Lung (tissue), 12 donors: ENCODE measurements around the gene PVALEF. TPM values are rescaled to one million over a fixed set of nuclear protein-coding genes. Genes with fewer than 3 reads are reported as not detected.
A peak's percentile ranks its signal among the peaks of the same experiment; 100 is the strongest.

ENCODE experiments used
- ATAC-seq: fragments of 200-7000 bp; cut with Tn5 transposase; one replicate; pipeline ENCODE4 v1.9.1; 2020; ENCODE audit warnings: moderate number of reproducible peaks; ENCODE audit not compliant: insufficient read depth, low FRiP score
- DNase-seq, 3 donors: peaks; one replicate each; pipeline ENCODE4 v3.0.0-alpha.2; 2013 to 2017
- H3K27ac ChIP-seq, 2 donors: one replicate each; pipeline ENCODE4 v1.5.1; 2013; ENCODE audit warnings: mild to moderate bottlenecking in 2 of 2, moderate library complexity in 2 of 2, control low read depth in 1 of 2, inconsistent platforms in 1 of 2, low read depth in 1 of 2, low read length in 1 of 2
- H3K27me3 ChIP-seq, 3 donors: one replicate each; pipeline ENCODE4 v1.5.1; 2013; ENCODE audit warnings: low read length in 2 of 3; ENCODE audit not compliant: control insufficient read depth in 3 of 3, insufficient read depth in 3 of 3
- H3K36me3 ChIP-seq, 4 donors: one replicate each; pipeline ENCODE4 v1.5.1; 2013; ENCODE audit warnings: low read length in 4 of 4, mild to moderate bottlenecking in 1 of 4, moderate library complexity in 1 of 4; ENCODE audit not compliant: control insufficient read depth in 4 of 4, insufficient read depth in 4 of 4
- H3K4me1 ChIP-seq, 5 donors: one replicate each; pipeline ENCODE4 v1.5.1; 2013; ENCODE audit warnings: low read length in 5 of 5, mild to moderate bottlenecking in 2 of 5, moderate library complexity in 1 of 5; ENCODE audit not compliant: control insufficient read depth in 5 of 5, insufficient read depth in 5 of 5
- H3K4me3 ChIP-seq: one replicate; pipeline ENCODE4 v1.5.1; 2013; ENCODE audit warnings: mild to moderate bottlenecking, control low read depth, moderate library complexity
- H3K9ac ChIP-seq, 2 donors: one replicate each; pipeline ENCODE4 v1.5.1; 2013; ENCODE audit warnings: low read length in 2 of 2, control low read depth in 1 of 2; ENCODE audit not compliant: insufficient read depth in 1 of 2
- H3K9me3 ChIP-seq, 4 donors: one replicate each; pipeline ENCODE4 v1.5.1; 2013; ENCODE audit warnings: low read length in 3 of 4, mild to moderate bottlenecking in 1 of 4, moderate library complexity in 1 of 4; ENCODE audit not compliant: control insufficient read depth in 4 of 4, insufficient read depth in 3 of 4
- CTCF ChIP-seq: IDR thresholded peaks from 2 replicates; pipeline ENCODE4 v1.5.1; 2012; ENCODE audit warnings: mild to moderate bottlenecking; ENCODE audit errors: control extremely low read depth, extremely low read depth
- WGBS, 2 donors: extraction: QIAGEN DNeasy Blood & Tissue Kit; methylation state at CpG; one replicate each; pipeline ENCODE4 v1.1.7; 2013; 5-methylcytosine and 5-hydroxymethylcytosine counted together
- polyA plus RNA-seq, 2 donors: library from polyadenylated mRNA; stranded (reverse); fragments of 200-250 nt; gene quantifications; one replicate each; pipeline ENCODE4 v1.2.1, GENCODE V29; 2013
- total RNA-seq, 2 donors: library from RNA; depleted of rRNA in 1 of 2; stranded (reverse); fragments of >200 nt in 1 of 2; gene quantifications; one replicate each; pipeline ENCODE4 v1.2.1, GENCODE V29; 2014 to 2021
- donor health status: control.
- donor health status: control.
- donor health status: Bipolar disorder and iron deficiency.
- donor health status: healthy.
- donor health status: DM: yes; HTN: yes; CAD: no.

Gene PVALEF
- total and polyA plus RNA-seq, 4 donors, result not detected

GRCh38 chr17:81178136-81179091, 13.1 kb downstream of the PVALEF start:
- ATAC-seq (no peak), DNase-seq (no peak)
- Histone ChIP-seq H3K9ac (no peak overlapping the region), H3K9me3 (peaks cover 0 to 3% (median 0%) of the 10 kb centered on the region in 4 donors), H3K36me3 (no peaks in the 10 kb centered on the region), H3K27ac (no peak overlapping the region), H3K4me3 (no peak overlapping the region), H3K4me1 (no peaks in the 10 kb centered on the region), H3K27me3 (peaks cover 0 to 4% (median 0%) of the 10 kb centered on the region in 3 donors)
- 88 to 94% methylated on average over 20 to 25 of the region's 25 CpGs for WGBS, 2 donors
- TF ChIP-seq CTCF, result no peak

- H3K9ac ChIP-seq, result no peak overlapping the region
- H3K4me1 ChIP-seq, result no peaks in the 10 kb centered on the region
- H3K36me3 ChIP-seq, result no peaks in the 10 kb centered on the region
- WGBS, 2 donors, result 81 to 93% methylated on average over 9 of the region's 9 CpGs
- no peak overlapping the region for H3K27ac ChIP-seq
- ATAC-seq (no peak), DNase-seq (no peak)
- H3K4me3 ChIP-seq, result no peak overlapping the region
- peaks cover 0 to 4% (median 0%) of the 10 kb centered on the region in 3 donors for H3K27me3 ChIP-seq
- peaks cover 0 to 3% (median 0%) of the 10 kb centered on the region in 4 donors for H3K9me3 ChIP-seq
- no peak for TF ChIP-seq CTCF
Observed at GRCh38 chr17:81179220-81179619, 13.9 kb downstream of the PVALEF start.

GRCh38 chr17:81179861-81180260, 14.6 kb downstream of the PVALEF start:
- no peak overlapping the region for H3K9ac ChIP-seq
- H3K36me3 ChIP-seq, result no peaks in the 10 kb centered on the region
- H3K27me3 ChIP-seq, result peaks cover 0 to 4% (median 0%) of the 10 kb centered on the region in 3 donors
- H3K27ac ChIP-seq, result no peak overlapping the region
- ATAC-seq, result no peak
- H3K9me3 ChIP-seq, result peaks cover 0 to 3% (median 0%) of the 10 kb centered on the region in 4 donors
- no peak overlapping the region for H3K4me3 ChIP-seq
- TF ChIP-seq CTCF, result no peak
- DNase-seq, result peak in 1 of 3 donors; percentile 13
- H3K4me1 ChIP-seq, result no peaks in the 10 kb centered on the region
- WGBS, 2 donors, result 82 to 91% methylated on average over 12 of the region's 12 CpGs
